IPS-18a (cell line): ENCODE measurements around the gene EEF1AKMT1.

Experiments used
- H3K27ac ChIP-seq: one replicate; pipeline ENCODE4 v1.5.1; 2013; ENCODE audit warnings: low read length
- H3K27me3 ChIP-seq: one replicate; pipeline ENCODE4 v1.6.1; 2013; ENCODE audit warnings: mild to moderate bottlenecking, low read length; ENCODE audit not compliant: control insufficient read depth, insufficient read depth
- H3K36me3 ChIP-seq: one replicate; pipeline ENCODE4 v1.6.1; 2013; ENCODE audit warnings: low read depth, low read length; ENCODE audit not compliant: control insufficient read depth
- H3K4me1 ChIP-seq: one replicate; pipeline ENCODE4 v1.6.1; 2013; ENCODE audit warnings: low read depth, low read length; ENCODE audit not compliant: control insufficient read depth
- H3K4me3 ChIP-seq: one replicate; pipeline ENCODE4 v1.5.1; 2013; ENCODE audit warnings: low read length
- H3K9ac ChIP-seq: one replicate; pipeline ENCODE4 v1.6.1; 2013; ENCODE audit warnings: mild to moderate bottlenecking, low read length, moderate library complexity
- H3K9me3 ChIP-seq: one replicate; pipeline ENCODE4 v1.6.1; 2013; ENCODE audit warnings: low read depth, low read length; ENCODE audit not compliant: control insufficient read depth

The EEF1AKMT1 gene

DNA sequence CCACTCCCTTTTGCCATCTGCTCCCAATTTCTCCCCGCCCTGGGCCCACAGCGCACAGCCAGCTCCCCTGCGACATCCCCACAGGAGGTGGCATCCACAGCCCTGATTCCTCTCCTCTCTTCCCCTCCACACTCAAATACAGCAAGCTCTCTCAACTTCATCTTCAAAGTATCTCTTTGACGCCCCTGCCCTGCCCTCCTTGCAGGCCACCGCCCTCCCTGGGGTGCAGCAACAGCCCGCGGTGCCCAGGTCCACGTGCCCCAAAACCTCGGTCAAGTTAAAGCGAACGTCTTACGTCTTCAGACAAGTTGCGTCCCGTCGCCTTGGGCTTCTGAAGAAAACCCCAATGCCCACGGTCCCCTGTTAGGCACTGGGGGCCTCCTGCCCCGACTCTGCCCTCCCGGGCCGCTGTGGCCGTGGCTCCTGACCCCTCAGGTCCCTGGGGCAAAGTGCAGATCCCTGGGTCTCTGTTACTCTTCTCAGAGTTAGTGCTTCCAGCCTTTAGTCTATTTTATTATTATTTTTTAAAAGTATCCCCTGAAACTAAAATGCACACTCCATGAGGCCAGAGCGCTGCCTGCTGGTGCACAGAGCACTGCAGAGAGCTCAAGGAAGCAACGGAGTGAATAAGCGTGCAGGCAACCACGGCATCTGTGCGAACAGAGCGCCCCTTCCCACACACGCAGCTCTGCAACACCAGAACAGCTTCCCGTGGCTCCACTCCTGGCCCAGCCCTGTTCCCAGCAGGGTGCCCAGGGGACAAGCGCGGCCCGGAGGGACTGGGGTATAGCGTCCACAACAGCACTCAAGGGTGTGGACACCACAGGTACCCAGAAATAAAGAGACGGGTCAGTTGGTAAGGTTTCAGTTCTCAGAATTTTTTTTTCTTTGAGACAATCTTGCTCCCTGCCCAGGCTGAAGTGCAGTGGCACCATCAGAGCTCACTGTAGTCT, 43.9 kb downstream of the EEF1AKMT1 start:
- Histone ChIP-seq H3K4me3 (no peak overlapping the region), H3K9ac (no peak overlapping the region), H3K27ac (no peak overlapping the region), H3K36me3 (no peaks in the 10 kb centered on the region), H3K4me1 (no peaks in the 10 kb centered on the region), H3K27me3 (no peaks in the 10 kb centered on the region), H3K9me3 (no peaks in the 10 kb centered on the region)

DNA sequence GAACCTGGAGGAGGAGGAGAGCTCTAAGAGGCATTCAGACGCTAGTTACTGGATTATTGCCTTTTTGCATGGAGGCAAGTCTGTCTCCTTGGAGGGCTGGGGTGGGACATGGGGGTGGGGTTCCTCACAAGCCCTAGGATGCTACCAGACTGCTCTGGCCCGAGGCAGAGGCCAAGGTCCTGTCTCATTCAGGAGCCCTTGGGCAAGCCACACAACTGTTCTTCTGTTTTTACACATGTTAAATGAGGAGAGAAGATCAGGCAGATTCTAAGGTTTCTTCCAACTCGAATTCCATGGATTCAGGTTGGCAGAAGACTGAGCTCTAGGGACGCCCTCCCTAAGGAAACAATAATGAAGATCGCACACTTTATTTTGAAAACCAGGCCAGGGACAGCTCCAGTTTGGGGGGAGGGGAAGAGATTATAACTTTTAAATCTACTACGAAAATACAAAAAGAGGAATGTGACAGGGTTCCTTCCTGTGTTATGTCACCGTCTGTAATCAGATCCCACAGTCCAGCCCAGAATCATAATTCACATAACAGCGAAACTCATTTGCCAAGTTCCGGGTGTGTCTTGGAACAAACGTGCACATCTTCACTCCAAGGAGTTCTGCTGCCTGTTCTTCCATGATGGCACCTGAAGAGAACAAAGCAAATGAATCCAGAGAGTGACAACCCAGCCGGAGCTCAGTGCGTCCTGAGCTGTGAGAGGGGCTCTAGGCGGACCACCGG, 45.0 kb downstream of the EEF1AKMT1 start:
- Histone ChIP-seq H3K36me3 (no peaks in the 10 kb centered on the region), H3K27me3 (no peaks in the 10 kb centered on the region), H3K9ac (no peak overlapping the region), H3K27ac (no peak overlapping the region), H3K9me3 (no peaks in the 10 kb centered on the region), H3K4me1 (no peaks in the 10 kb centered on the region), H3K4me3 (no peak overlapping the region)

DNA sequence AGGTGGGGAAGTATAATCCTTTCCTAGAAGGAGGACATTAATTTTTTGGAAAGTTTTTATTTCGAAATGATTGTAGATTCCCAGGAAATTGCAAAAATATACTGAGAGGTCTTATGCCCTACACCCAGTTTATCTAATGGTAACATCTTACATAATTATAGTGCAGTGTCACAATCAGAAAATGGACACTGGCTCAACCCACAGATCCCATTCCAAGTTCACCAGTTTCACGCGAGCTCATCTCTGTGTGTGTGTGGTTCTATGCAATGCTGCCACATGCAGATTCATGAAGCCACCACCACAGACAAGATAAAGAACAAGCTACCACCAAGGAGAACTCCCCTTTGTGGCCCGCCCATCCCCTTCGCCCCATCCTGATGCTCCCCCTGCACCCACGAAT, 45.9 kb downstream of the EEF1AKMT1 start:
- Histone ChIP-seq H3K4me3 (no peak overlapping the region), H3K9ac (no peak overlapping the region), H3K36me3 (no peaks in the 10 kb centered on the region), H3K4me1 (no peaks in the 10 kb centered on the region), H3K27me3 (peaks cover 5% of the 10 kb centered on the region), H3K9me3 (no peaks in the 10 kb centered on the region), H3K27ac (no peak overlapping the region)

DNA sequence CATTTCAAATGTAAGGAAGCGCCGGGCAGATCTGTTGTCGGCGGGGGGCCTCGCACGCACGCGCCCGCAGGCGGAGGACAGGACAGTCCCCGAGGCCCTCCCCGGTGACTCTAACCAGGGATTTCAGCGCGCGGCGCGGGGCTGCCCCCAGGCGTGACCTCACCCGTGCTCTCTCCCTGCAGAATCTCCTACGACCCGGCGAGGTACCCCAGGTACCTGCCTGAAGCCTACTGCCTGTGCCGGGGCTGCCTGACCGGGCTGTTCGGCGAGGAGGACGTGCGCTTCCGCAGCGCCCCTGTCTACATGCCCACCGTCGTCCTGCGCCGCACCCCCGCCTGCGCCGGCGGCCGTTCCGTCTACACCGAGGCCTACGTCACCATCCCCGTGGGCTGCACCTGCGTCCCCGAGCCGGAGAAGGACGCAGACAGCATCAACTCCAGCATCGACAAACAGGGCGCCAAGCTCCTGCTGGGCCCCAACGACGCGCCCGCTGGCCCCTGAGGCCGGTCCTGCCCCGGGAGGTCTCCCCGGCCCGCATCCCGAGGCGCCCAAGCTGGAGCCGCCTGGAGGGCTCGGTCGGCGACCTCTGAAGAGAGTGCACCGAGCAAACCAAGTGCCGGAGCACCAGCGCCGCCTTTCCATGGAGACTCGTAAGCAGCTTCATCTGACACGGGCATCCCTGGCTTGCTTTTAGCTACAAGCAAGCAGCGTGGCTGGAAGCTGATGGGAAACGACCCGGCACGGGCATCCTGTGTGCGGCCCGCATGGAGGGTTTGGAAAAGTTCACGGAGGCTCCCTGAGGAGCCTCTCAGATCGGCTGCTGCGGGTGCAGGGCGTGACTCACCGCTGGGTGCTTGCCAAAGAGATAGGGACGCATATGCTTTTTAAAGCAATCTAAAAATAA, 52.1 kb downstream of the EEF1AKMT1 start:
- peaks cover 57% of the 10 kb centered on the region for H3K27me3 ChIP-seq
- peak overlapping the region; percentile 64 for H3K4me3 ChIP-seq
- H3K36me3 ChIP-seq = no peaks in the 10 kb centered on the region
- H3K4me1 ChIP-seq = peaks cover 6% of the 10 kb centered on the region
- H3K9me3 ChIP-seq = no peaks in the 10 kb centered on the region
- no peak overlapping the region for H3K27ac ChIP-seq
- H3K9ac ChIP-seq = no peak overlapping the region

DNA sequence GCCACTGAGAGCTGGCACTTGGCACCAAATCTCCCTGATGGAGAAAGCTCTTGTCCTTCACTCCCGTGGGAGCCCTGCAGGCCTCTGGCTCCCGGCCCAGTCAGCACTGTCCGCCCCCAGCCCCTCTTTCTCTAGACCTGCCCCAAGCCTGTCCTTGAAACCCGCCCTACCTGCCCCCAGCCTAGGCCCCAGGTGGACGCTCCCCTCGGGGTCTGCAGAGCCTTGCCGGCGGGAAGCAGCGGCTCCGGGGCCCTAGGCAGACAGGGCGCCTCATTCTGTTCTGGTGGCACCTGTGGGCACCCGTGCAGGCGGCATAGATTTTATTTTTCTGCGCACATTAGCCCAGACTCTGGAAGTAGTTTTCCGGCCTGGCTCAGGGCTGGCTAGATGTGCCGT, 52.7 kb downstream of the EEF1AKMT1 start:
- H3K9me3 ChIP-seq = no peaks in the 10 kb centered on the region

DNA sequence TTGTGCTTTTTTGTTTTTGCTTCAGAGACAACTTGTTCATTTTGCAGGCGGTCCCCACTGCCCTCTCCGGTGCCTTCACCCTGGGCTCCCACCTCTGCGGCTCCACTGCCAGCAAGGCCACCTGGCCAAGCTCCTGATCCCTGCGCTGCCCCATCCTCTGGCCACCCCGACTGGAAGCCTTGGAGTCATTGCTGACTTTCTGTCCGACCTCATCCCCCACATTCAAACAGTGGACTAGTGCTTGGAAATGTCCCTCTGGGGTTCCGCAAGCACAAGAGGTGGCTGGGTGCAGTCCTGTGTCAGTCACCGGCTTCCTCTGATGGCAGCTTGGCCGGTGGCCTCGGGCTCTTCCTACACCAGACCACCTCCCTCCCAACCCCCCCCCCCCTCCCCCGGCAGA, 53.3 kb downstream of the EEF1AKMT1 start:
- no peaks in the 10 kb centered on the region for H3K9me3 ChIP-seq
- H3K4me3 ChIP-seq = no peak overlapping the region
- peaks cover 9% of the 10 kb centered on the region for H3K4me1 ChIP-seq
- H3K9ac ChIP-seq = no peak overlapping the region
- no peak overlapping the region for H3K27ac ChIP-seq
- peaks cover 65% of the 10 kb centered on the region for H3K27me3 ChIP-seq
- no peaks in the 10 kb centered on the region for H3K36me3 ChIP-seq

More for the DNA sequence above, 52.7 kb downstream of the EEF1AKMT1 start:
- peaks cover 63% of the 10 kb centered on the region for H3K27me3 ChIP-seq
- H3K4me3 ChIP-seq = peak overlapping the region; percentile 64
- H3K27ac ChIP-seq = no peak overlapping the region
- no peak overlapping the region for H3K9ac ChIP-seq
- peaks cover 9% of the 10 kb centered on the region for H3K4me1 ChIP-seq
- H3K36me3 ChIP-seq = no peaks in the 10 kb centered on the region

DNA sequence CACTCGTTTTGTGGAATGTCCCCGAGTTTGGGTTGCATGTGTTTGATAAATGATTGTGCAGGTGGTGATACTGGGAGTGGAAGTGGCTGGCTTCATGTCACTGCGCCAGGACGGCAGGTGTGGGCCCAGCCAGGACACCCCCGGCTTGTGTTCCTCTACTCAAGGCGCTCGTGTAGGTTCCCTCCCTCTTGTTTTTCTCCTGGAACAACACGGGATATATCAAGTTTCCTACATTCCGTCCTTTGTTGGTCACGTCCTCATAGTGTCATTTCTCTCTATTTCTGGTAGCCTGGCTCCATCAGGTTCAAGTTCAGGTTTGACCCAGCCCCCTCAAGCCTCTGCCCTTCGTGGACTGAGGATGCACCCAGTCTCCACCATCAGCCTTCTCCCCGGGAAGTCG, 54.0 kb downstream of the EEF1AKMT1 start:
- Histone ChIP-seq H3K9ac (no peak overlapping the region), H3K4me3 (no peak overlapping the region), H3K36me3 (no peaks in the 10 kb centered on the region), H3K27ac (no peak overlapping the region), H3K9me3 (no peaks in the 10 kb centered on the region), H3K4me1 (peaks cover 9% of the 10 kb centered on the region), H3K27me3 (peaks cover 67% of the 10 kb centered on the region)

DNA sequence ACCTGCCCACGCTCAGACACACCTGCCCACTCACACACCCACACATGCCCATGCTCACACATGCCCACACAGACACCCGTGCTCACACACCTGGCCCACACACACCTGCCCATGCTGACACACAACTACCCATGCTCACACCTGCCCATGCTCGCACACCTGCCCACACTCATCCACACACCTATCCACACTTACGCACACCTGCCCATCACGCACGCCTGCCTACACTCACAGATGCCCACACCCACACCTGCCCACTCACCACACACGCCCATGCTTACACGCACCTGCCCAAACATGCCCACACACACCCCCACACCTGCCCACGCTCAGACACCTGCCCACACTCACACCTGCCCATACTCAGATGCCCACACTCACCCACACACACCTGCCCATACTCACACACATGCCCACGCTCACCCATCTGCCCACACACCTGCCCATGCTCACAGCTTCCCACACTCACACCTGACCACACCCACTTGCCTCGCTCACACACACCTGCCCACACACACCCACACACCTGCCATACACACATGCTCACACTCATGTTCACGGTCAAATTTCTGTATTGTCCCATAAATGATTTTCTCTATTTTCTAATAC, 54.7 kb downstream of the EEF1AKMT1 start:
- Histone ChIP-seq H3K36me3 (no peaks in the 10 kb centered on the region), H3K27me3 (peaks cover 72% of the 10 kb centered on the region), H3K4me1 (peaks cover 9% of the 10 kb centered on the region), H3K4me3 (no peak overlapping the region), H3K9me3 (no peaks in the 10 kb centered on the region), H3K9ac (no peak overlapping the region), H3K27ac (no peak overlapping the region)

DNA sequence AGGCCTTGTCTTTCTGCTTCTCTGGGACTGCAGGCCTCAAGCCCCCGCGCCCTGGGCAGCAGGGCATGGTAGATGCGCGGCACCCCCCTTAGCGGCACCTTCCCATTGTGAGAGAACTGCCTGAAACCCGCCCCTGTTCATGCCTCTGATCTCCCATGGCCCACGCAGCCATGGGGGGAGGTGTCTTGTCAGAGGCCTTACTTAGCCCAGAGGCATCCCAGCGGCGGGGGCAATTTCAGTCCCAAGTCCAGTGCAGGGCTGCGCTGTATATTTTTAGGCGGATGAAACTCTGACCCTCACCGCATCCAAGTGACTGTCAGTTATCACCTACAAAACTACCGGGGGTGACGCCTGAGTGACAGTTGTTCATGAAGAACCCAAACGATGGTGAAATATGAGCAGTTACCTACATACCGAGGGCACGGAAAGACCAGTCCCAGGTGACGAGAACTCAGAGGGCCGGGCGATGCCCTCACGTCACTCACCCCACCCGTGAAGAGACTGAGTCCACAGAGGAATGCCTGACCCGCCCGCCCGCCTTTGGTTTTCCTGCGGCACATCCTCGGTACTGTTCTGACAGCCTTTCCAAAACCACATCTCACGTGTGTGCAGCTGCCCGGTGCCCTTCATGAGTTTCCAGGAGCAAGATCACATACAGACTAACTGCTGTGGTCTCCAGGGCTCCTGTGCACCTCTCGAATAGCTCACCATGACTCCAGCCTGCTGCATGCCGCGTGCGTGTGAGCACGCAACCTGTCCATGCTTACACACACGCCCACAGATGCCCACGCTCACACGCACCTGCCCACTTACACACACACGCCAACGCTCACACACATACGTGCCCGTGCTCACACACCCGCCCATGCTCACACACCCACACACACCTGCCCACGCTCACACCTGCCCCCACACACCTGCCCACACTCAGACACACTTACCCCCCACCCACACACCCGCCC, 55.9 kb downstream of the EEF1AKMT1 start:
- Histone ChIP-seq H3K27ac (no peak overlapping the region), H3K4me1 (peaks cover 15% of the 10 kb centered on the region), H3K36me3 (no peaks in the 10 kb centered on the region), H3K9ac (no peak overlapping the region), H3K4me3 (no peak overlapping the region), H3K27me3 (peaks cover 79% of the 10 kb centered on the region), H3K9me3 (no peaks in the 10 kb centered on the region)

DNA sequence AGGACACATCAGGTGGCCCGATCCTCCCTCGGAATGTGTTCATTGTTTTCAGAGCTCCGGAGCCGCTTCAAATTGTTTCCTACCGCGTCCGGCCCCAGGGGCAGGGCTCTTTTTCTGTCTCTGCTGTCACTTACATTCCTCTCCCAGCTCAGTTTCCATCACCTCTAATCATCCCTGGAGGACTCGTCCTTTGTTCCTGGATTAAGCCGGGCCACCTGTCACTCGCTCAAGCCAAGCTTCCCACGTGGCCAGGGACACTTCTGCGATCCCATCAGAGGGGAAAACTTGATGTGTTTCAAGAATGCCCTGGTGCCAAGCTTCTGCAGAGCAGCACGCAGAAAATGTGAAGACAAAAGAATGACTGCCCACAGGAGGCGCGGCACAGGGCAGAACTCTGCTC, 56.8 kb downstream of the EEF1AKMT1 start:
- Histone ChIP-seq H3K9me3 (no peaks in the 10 kb centered on the region), H3K4me1 (peaks cover 17% of the 10 kb centered on the region), H3K9ac (no peak overlapping the region), H3K27ac (no peak overlapping the region), H3K4me3 (peak overlapping the region; percentile 4), H3K36me3 (no peaks in the 10 kb centered on the region), H3K27me3 (peaks cover 72% of the 10 kb centered on the region)
